ENCODE data around the gene ANKRD28. TPM values are rescaled to one million over a fixed set of nuclear protein-coding genes. Genes with fewer than 3 reads are reported as not detected.

ANKRD28 gene
- total RNA-seq, 1 donor from 2014 or later = 50.3 TPM

- Histone ChIP-seq H3K36me3 (no peaks in the 10 kb centered on the region), H3K27me3 (no peaks in the 10 kb centered on the region), H3K4me1 (peaks cover 17% of the 10 kb centered on the region), H3K27ac (no peak overlapping the region), H3K9me3 (no peaks in the 10 kb centered on the region), H3K4me3 (no peak overlapping the region)
- no peak for TF ChIP-seq CTCF (IDR thresholded peaks at IDR 0.05)
- ATAC-seq (no peak), DNase-seq (no peak)
- intact Hi-C loops (cut with DNase I) = no loop called here
These were observed 11.5 kb upstream of the ANKRD28 start for GRCh38 chr3:15809313-15809712.

GRCh38 chr3:15808679-15809310 lies 11.0 kb upstream of the ANKRD28 start:
- DNase-seq = no peak
- no peaks in the 10 kb centered on the region for H3K36me3 ChIP-seq
- TF ChIP-seq CTCF (IDR thresholded peaks at IDR 0.05) = no peak
- H3K9me3 ChIP-seq = no peaks in the 10 kb centered on the region
- no peak for ATAC-seq
- no peak overlapping the region for H3K27ac ChIP-seq
- intact Hi-C loops (cut with DNase I) = no loop called here
- H3K4me3 ChIP-seq = no peak overlapping the region
- no peaks in the 10 kb centered on the region for H3K27me3 ChIP-seq
- peaks cover 18% of the 10 kb centered on the region for H3K4me1 ChIP-seq

- peak; percentile 74 for ATAC-seq
- H3K9me3 ChIP-seq = no peaks in the 10 kb centered on the region
- DNase-seq = no peak
- intact Hi-C loops (cut with DNase I) = no loop called here
- peak overlapping the region; percentile 65 for H3K27ac ChIP-seq
- H3K4me3 ChIP-seq = no peak overlapping the region
- TF ChIP-seq CTCF (IDR thresholded peaks at IDR 0.05) = no peak
- peaks cover 25% of the 10 kb centered on the region for H3K4me1 ChIP-seq
- no peaks in the 10 kb centered on the region for H3K36me3 ChIP-seq
- H3K27me3 ChIP-seq = no peaks in the 10 kb centered on the region
These were observed 8.0 kb upstream of the ANKRD28 start for GRCh38 chr3:15805756-15806266.

- peak; percentile 17 for ATAC-seq
- DNase-seq = no peak
- no peak for TF ChIP-seq CTCF (IDR thresholded peaks at IDR 0.05)
These were observed 6.8 kb upstream of the ANKRD28 start for GRCh38 chr3:15804553-15805095.

GRCh38 chr3:15803921-15804320 lies 6.1 kb upstream of the ANKRD28 start:
- intact Hi-C loops (cut with DNase I) = no loop called here
- H3K27ac ChIP-seq = no peak overlapping the region
- TF ChIP-seq CTCF (IDR thresholded peaks at IDR 0.05) = no peak

More at GRCh38 chr3:15804553-15805095, 6.8 kb upstream of the ANKRD28 start:
- no peaks in the 10 kb centered on the region for H3K9me3 ChIP-seq
- intact Hi-C loops (cut with DNase I) = no loop called here
- peaks cover 36% of the 10 kb centered on the region for H3K4me1 ChIP-seq
- peak overlapping the region; percentile 65 for H3K27ac ChIP-seq
- H3K4me3 ChIP-seq = no peak overlapping the region
- H3K36me3 ChIP-seq = no peaks in the 10 kb centered on the region
- H3K27me3 ChIP-seq = no peaks in the 10 kb centered on the region

More at GRCh38 chr3:15803921-15804320, 6.1 kb upstream of the ANKRD28 start:
- H3K9me3 ChIP-seq = no peaks in the 10 kb centered on the region
- no peak overlapping the region for H3K4me3 ChIP-seq
- DNase-seq (no peak), ATAC-seq (no peak)
- peaks cover 36% of the 10 kb centered on the region for H3K4me1 ChIP-seq
- H3K27me3 ChIP-seq = no peaks in the 10 kb centered on the region
- no peaks in the 10 kb centered on the region for H3K36me3 ChIP-seq
